DND-41 (cell line): ENCODE measurements around the gene COL8A1.

Experiments used
- ATAC-seq: fragments of 200-7000 bp; cut with Tn5 transposase; 3 replicates; pipeline ENCODE4 v1.9.1; 2021; ENCODE audit warnings: low read depth; ENCODE audit not compliant: insufficient read depth
- DNase-seq: peaks from one replicate; pipeline ENCODE4 v3.0.0-alpha.2; 2020
- H2AFZ ChIP-seq: 2 replicates; pipeline ENCODE4 v1.6.0; 2012; ENCODE audit warnings: low read depth, low read length
- H3K27ac ChIP-seq: 2 replicates; pipeline ENCODE4 v1.5.1; 2012; ENCODE audit warnings: low read length, inconsistent platforms
- H3K27me3 ChIP-seq: fragments of 200-600 bp; sonication (generic); 2 replicates; pipeline ENCODE4 v1.6.0; 2012; ENCODE audit warnings: low read length, mild to moderate bottlenecking, inconsistent platforms; ENCODE audit not compliant: insufficient read depth, poor library complexity
- H3K36me3 ChIP-seq: 2 replicates; pipeline ENCODE4 v1.5.1; 2012; ENCODE audit warnings: low read length, inconsistent platforms; ENCODE audit not compliant: insufficient read depth
- H3K4me1 ChIP-seq: 2 replicates; pipeline ENCODE4 v1.5.1; 2012; ENCODE audit warnings: mild to moderate bottlenecking, low read length; ENCODE audit not compliant: insufficient read depth
- H3K4me2 ChIP-seq: 2 replicates; pipeline ENCODE4 v1.6.0; 2012; ENCODE audit warnings: mild to moderate bottlenecking, moderate library complexity, low read length, inconsistent platforms; ENCODE audit not compliant: insufficient read depth
- H3K4me3 ChIP-seq, 2 experiments: fragments of 200-600 bp in 1 of 2; shearing (Covaris generic) in 1 of 2; 2 replicates each; pipeline ENCODE4 v1.5.1; 2012 to 2016; ENCODE audit warnings: inconsistent platforms in 2 of 2, low read length in 2 of 2, mild to moderate bottlenecking in 2 of 2, low read depth in 1 of 2, moderate library complexity in 1 of 2
- H3K79me2 ChIP-seq: 2 replicates; pipeline ENCODE4 v1.6.0; 2012; ENCODE audit warnings: low read length, inconsistent platforms; ENCODE audit not compliant: insufficient read depth
- H3K9ac ChIP-seq: 2 replicates; pipeline ENCODE4 v1.6.0; 2012; ENCODE audit warnings: low read depth, mild to moderate bottlenecking, inconsistent platforms, low read length, moderate library complexity
- H3K9me3 ChIP-seq: 2 replicates; pipeline ENCODE4 v1.5.1; 2012; ENCODE audit warnings: low read length, moderate library complexity, mild to moderate bottlenecking, inconsistent platforms; ENCODE audit not compliant: insufficient read depth, severe bottlenecking
- H4K20me1 ChIP-seq: 2 replicates; pipeline ENCODE4 v1.6.0; 2012; ENCODE audit warnings: low read length; ENCODE audit not compliant: insufficient read depth
- EZH2 ChIP-seq: IDR thresholded peaks from 3 replicates; pipeline ENCODE4 v1.6.1; 2012; ENCODE audit warnings: borderline replicate concordance, low read depth, mild to moderate bottlenecking, moderate library complexity, low read length, inconsistent platforms; ENCODE audit not compliant: severe bottlenecking
- TF ChIP-seq, protein P1 (sequence below): IDR thresholded peaks from 2 replicates; pipeline ENCODE4 v1.5.1; 2012; ENCODE audit warnings: borderline replicate concordance, low read length, moderate library complexity, mild to moderate bottlenecking; ENCODE audit not compliant: poor library complexity, severe bottlenecking; ENCODE audit errors: extremely low read depth

Gene COL8A1

DNA sequence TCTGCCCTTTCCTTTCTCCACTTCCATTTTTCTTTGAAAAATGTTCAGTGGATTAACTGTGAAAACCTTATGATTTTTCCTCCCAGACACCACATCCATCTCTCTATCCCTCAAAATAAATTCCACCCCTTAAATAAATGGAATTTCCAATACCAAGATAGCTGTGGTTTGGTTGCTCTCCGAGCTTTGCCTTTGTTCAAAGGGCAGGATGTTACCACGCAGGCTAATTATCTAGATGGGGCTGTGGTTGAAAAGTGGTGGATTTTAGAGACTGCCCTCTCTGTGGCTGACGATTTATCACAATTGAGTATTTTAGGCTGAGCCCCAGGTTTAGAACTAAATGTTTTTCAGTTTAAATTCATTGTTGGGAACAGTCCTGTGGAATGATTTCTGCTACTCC lies 142.4 kb downstream of the COL8A1 start:
- Histone ChIP-seq H3K9ac (no peak overlapping the region), H3K9me3 (no peaks in the 10 kb centered on the region), H3K4me3 (no peak overlapping the region), H4K20me1 (no peaks in the 10 kb centered on the region), H3K36me3 (no peaks in the 10 kb centered on the region), H3K27me3 (peaks cover 7% of the 10 kb centered on the region), H3K4me1 (no peaks in the 10 kb centered on the region), H3K79me2 (no peaks in the 10 kb centered on the region), H3K4me2 (no peak overlapping the region), H2AFZ (no peak overlapping the region), H3K27ac (no peak overlapping the region)
- DNase-seq (peak; percentile 6), ATAC-seq (peak; percentile 76; the same call in 2 of the 3 replicates)
- no peak for TF ChIP-seq EZH2
- TF ChIP-seq, protein P1, sequence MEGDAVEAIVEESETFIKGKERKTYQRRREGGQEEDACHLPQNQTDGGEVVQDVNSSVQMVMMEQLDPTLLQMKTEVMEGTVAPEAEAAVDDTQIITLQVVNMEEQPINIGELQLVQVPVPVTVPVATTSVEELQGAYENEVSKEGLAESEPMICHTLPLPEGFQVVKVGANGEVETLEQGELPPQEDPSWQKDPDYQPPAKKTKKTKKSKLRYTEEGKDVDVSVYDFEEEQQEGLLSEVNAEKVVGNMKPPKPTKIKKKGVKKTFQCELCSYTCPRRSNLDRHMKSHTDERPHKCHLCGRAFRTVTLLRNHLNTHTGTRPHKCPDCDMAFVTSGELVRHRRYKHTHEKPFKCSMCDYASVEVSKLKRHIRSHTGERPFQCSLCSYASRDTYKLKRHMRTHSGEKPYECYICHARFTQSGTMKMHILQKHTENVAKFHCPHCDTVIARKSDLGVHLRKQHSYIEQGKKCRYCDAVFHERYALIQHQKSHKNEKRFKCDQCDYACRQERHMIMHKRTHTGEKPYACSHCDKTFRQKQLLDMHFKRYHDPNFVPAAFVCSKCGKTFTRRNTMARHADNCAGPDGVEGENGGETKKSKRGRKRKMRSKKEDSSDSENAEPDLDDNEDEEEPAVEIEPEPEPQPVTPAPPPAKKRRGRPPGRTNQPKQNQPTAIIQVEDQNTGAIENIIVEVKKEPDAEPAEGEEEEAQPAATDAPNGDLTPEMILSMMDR: no peak

DNA sequence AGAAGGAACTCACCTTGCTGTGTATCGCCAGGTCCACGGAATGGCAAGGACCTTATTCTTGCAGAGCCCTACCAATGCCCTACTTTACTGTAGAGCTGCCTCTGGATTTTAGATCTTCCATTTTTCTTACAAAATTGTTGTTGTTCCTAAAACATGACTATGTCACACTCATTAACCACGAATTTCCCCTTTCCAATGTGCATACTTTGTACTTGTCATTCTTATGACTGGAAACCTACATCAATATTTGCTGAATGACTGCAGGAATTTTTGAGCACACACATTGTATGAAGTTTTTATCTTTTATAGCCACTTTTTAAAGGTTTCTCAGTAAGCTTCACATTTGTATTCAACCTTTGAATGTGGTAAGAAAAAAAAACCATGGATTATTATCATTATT lies 143.4 kb downstream of the COL8A1 start:
- peaks cover 7% of the 10 kb centered on the region for H3K27me3 ChIP-seq
- H4K20me1 ChIP-seq: no peaks in the 10 kb centered on the region
- no peak overlapping the region for H2AFZ ChIP-seq
- no peak overlapping the region for H3K4me3 ChIP-seq
- no peak overlapping the region for H3K27ac ChIP-seq
- DNase-seq (no peak), ATAC-seq (no peak)
- H3K79me2 ChIP-seq: no peaks in the 10 kb centered on the region
- no peaks in the 10 kb centered on the region for H3K36me3 ChIP-seq
- H3K4me1 ChIP-seq: no peaks in the 10 kb centered on the region
- no peak overlapping the region for H3K4me2 ChIP-seq
- H3K9ac ChIP-seq: no peak overlapping the region
- H3K9me3 ChIP-seq: no peaks in the 10 kb centered on the region
- TF ChIP-seq EZH2: no peak
- TF ChIP-seq, protein P1: no peak

DNA sequence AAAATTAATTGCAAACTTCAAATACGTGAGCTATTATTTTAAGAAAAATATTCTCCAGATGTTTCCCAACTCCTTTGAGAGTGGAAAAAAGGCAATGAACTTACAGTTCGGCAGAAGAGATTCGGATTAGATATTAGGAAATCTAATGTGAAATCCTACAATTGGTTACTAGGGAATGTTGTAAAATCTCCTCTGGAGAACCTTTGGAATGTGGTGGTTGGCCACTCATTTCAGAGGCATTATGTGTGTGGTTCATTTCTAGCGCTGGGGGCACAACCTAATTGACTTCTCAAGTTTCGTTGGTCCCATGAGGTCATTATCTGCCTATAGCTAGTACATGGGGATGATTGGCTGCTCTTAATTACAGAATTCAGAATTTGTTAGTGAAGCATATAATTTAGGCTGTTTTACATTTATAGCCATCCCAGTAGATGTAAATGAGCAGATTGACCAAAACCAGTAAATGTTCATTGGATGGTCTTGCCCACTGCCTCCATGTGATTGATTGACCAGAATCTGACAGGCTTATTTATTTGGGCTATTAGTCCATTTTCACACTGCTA lies 144.7 kb downstream of the COL8A1 start:
- DNase-seq: no peak
- Histone ChIP-seq H3K4me3 (no peak overlapping the region), H3K36me3 (no peaks in the 10 kb centered on the region), H3K4me2 (no peak overlapping the region), H2AFZ (no peak overlapping the region), H3K27ac (no peak overlapping the region), H3K27me3 (peaks cover 7% of the 10 kb centered on the region), H3K9me3 (no peaks in the 10 kb centered on the region), H3K9ac (no peak overlapping the region), H3K4me1 (no peaks in the 10 kb centered on the region), H3K79me2 (no peaks in the 10 kb centered on the region), H4K20me1 (no peaks in the 10 kb centered on the region)
- ATAC-seq: no peak
- TF ChIP-seq, protein P1: no peak
- TF ChIP-seq EZH2: no peak
